T1000 (cell line): ENCODE results near the gene RAB13.
A peak's percentile ranks its signal among the peaks of the same experiment; 100 is the strongest.

Experiments used
- DNase-seq: peaks from one replicate; lab custom pipeline; 2025; ENCODE audit warnings: mixed read lengths; lab: John Stamatoyannopoulos, UW

The RAB13 gene

GRCh38 chr1:153977250-153978240, 8.6 kb downstream of the RAB13 start, which contains the start of gene JTB:
JTB (minus strand) TSS chr1:153977674; CDS start chr1:153977252, 422 bp downstream.
- DNase-seq, result peak; percentile 37

GRCh38 chr1:153976819-153977249, 9.3 kb downstream of the RAB13 start:
- DNase-seq, result no peak

GRCh38 chr1:153973525-153973924, 12.6 kb downstream of the RAB13 start:
- DNase-seq, result no peak

- DNase-seq, result no peak
Measured at GRCh38 chr1:153973071-153973470, 13.1 kb downstream of the RAB13 start.

- DNase-seq, result no peak
Measured at GRCh38 chr1:153970346-153970745, 15.8 kb downstream of the RAB13 start.

GRCh38 chr1:153968972-153969371, 17.2 kb downstream of the RAB13 start:
- no peak for DNase-seq

- DNase-seq, result no peak
Measured at GRCh38 chr1:153968408-153968807, 17.7 kb downstream of the RAB13 start.

- DNase-seq, result no peak
Measured at GRCh38 chr1:153968000-153968363, 18.2 kb downstream of the RAB13 start.

GRCh38 chr1:153967107-153967999, 18.8 kb downstream of the RAB13 start, which contains the start of gene CREB3L4:
CREB3L4 (plus strand) TSS chr1:153967902; CDS start chr1:153968526, 624 bp downstream.
- peak; percentile 80 for DNase-seq

- DNase-seq, result peak; percentile 56
Measured at GRCh38 chr1:153963850-153964331, 22.2 kb downstream of the RAB13 start.

- peak; percentile 93 for DNase-seq
Measured at GRCh38 chr1:153963030-153963849, 22.9 kb downstream of the RAB13 start, which contains the start of gene SLC39A1. SLC39A1 (minus strand) TSS chr1:153963537; CDS start chr1:153962715, 822 bp downstream.

- no peak for DNase-seq
Measured at GRCh38 chr1:153962088-153963029, 23.8 kb downstream of the RAB13 start.

- no peak for DNase-seq
Measured at GRCh38 chr1:153961421-153961820, 24.7 kb downstream of the RAB13 start.

- DNase-seq, result no peak
Measured at GRCh38 chr1:153960206-153960605, 25.9 kb downstream of the RAB13 start.

- DNase-seq, result no peak
Measured at GRCh38 chr1:153959454-153959853, 26.7 kb downstream of the RAB13 start.

- no peak for DNase-seq
Measured at GRCh38 chr1:153958961-153959260, 27.2 kb downstream of the RAB13 start.

GRCh38 chr1:153958111-153958960, 27.8 kb downstream of the RAB13 start, which contains the start of gene CRTC2:
CRTC2 (minus strand) TSS chr1:153958612; CDS start chr1:153958497, 115 bp downstream.
- peak; percentile 95 for DNase-seq

GRCh38 chr1:153957744-153958110, 28.4 kb downstream of the RAB13 start:
- DNase-seq, result no peak
